ENCODE results near the gene CCDC102A. TPM values are rescaled to one million over a fixed set of nuclear protein-coding genes. Genes with fewer than 3 reads are reported as not detected.

The CCDC102A gene
- total and polyA plus RNA-seq, 2 of the 13 experiments (the other 11 are each of a cell fraction or from before 2014, with no cell fraction given) = 2.1 to 2.8 TPM

- peak; percentile 33 to 66; a peak in 2 of 4 replicates for TF ChIP-seq MAFK (conservative IDR thresholded peaks at IDR 0.05 in 1 of 2, IDR thresholded peaks at IDR 0.05 in 1 of 2; ENCODE audit: low read length in 2 of 2)
- TF ChIP-seq MAFF (IDR thresholded peaks at IDR 0.05; ENCODE audit: low read depth, low read length) = peak; percentile 39
- TF ChIP-seq ZNF44 (CRISPR knock-in tag; IDR thresholded peaks at IDR 0.05) = no peak
- peak; percentile 94 for TF ChIP-seq ZBTB33 (CRISPR knock-in tag; IDR thresholded peaks at IDR 0.05)
- TF ChIP-seq GMEB1 (CRISPR knock-in tag; IDR thresholded peaks at IDR 0.05; ENCODE audit: borderline replicate concordance) = no peak
- ChIA-PET POLR2A (interaction anchor here (0.9 to 3.0 kb wide), 5 partner anchors 35 to 71 kb away, joined by 3 to 16 read pairs (median 9); partner anchors contain the start of genes CIAPIN1, COQ9 and POLR2C), CTCF (ENCODE audit: low intra/inter-chr PET ratio, low total read pairs) (interaction anchor here (4.3 kb wide), 1 partner anchor 99 kb away, joined by 78 read pairs; no protein-coding TSS in a partner anchor)
- ATAC-seq = no peak
- Histone ChIP-seq H3K79me2 (ENCODE audit: insufficient read depth, low read length) (no peaks in the 10 kb centered on the region), H3K27me3 (ENCODE audit: control insufficient read depth in 1 of 2, insufficient read depth in 2 of 2, low read length in 2 of 2) (no peaks in the 10 kb centered on the region), H3K9me3 (ENCODE audit: low read length) (no peaks in the 10 kb centered on the region), H3K27ac (ENCODE audit: extremely low read length, insufficient read depth, low read length) (no peak overlapping the region), H4K20me1 (ENCODE audit: insufficient read depth, low read length) (no peaks in the 10 kb centered on the region), H3K36me3 (replicated peaks in 1 of 2; ENCODE audit: control insufficient read depth in 1 of 2, insufficient read depth in 2 of 2, low read length in 2 of 2) (no peaks in the 10 kb centered on the region), H2AFZ (ENCODE audit: low read length) (no peak overlapping the region), H3K4me1 (ENCODE audit: insufficient read depth, low read length) (peaks cover 18% of the 10 kb centered on the region), H3K9ac (ENCODE audit: insufficient read depth, low read depth, low read length) (no peak overlapping the region), H3K4me3 (replicated peaks in 1 of 3; ENCODE audit: insufficient read depth in 1 of 3, low read depth in 2 of 3, low read length in 3 of 3) (no peak overlapping the region), H3K4me2 (ENCODE audit: low read depth, low read length) (no peak overlapping the region)
- DNase-seq (ENCODE audit: low spot score) = no peak
- in situ Hi-C loops (cut with HindIII; ENCODE audit: extremely low pct_ligation_motif_present, low pct_unique_long_range_greater_than_20kb) = loop anchor here (5.0 kb wide), 3 partner anchors 40 to 215 kb away; no protein-coding TSS in a partner anchor
- WGBS (ENCODE audit: low lambda C conversion rate) = 88% methylated on average over 31 of the region's 31 CpGs
- intact Hi-C loops (cut with micrococcal nuclease; ENCODE audit: unreplicated experiment) = no loop called here
- no peak for FAIRE-seq
- BruUV-seq (replicated peaks) = no TSS peak
Measured at GRCh38 chr16:57517397-57518367, 18.7 kb downstream of the CCDC102A start.

Data from HepG2 (cell line).